ENCODE results near the gene EFNA5. TPM values are rescaled to one million over a fixed set of nuclear protein-coding genes. Genes with fewer than 3 reads are reported as not detected.

Gene EFNA5
- polyA plus RNA-seq, 3 donors, result 0.01 TPM; not detected in 2

DNA sequence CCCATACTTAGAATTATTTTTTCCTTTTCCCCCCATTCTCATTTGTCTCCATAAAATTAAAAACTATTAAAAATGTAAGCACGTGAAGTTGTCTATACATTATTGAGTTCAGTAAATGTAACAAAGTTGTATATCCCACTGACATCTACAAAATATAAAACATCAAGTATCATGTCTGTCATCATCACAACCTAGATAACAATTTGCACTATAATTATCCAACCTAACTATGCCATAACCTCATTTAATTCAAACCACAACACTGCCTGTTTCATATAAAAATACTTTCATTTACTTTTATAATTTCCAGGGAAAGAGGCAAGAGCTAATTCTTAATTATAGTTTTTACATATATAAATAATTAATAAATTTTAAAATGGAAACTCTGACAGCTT lies 9.1 kb downstream of the EFNA5 start:
- Histone ChIP-seq H3K27ac (ENCODE audit: low read depth in 1 of 2, low read length in 2 of 2) (no peak overlapping the region), H3K9me3 (replicated peaks in 1 of 2; ENCODE audit: control insufficient read depth in 1 of 2, insufficient read depth in 1 of 2, low read length in 2 of 2) (no peaks in the 10 kb centered on the region), H3K4me2 (replicated peaks; ENCODE audit: extremely low read depth, low read length, poor library complexity, severe bottlenecking) (no peak overlapping the region), H2AFZ (ENCODE audit: insufficient read depth, low read depth, low read length, poor library complexity, severe bottlenecking) (no peak overlapping the region), H3K79me2 (ENCODE audit: insufficient read depth, low read length) (no peaks in the 10 kb centered on the region), H3K9ac (ENCODE audit: insufficient read depth, low read length, poor library complexity, severe bottlenecking) (no peak overlapping the region), H3K4me3 (replicated peaks in 1 of 3; ENCODE audit: low read depth in 2 of 3, low read length in 3 of 3) (no peak overlapping the region), H3K27me3 (ENCODE audit: control insufficient read depth in 2 of 2, insufficient read depth in 2 of 2, low read length in 2 of 2) (peaks cover 8 to 24% of the 10 kb centered on the region in 2 donors), H3K36me3 (replicated peaks in 1 of 2; ENCODE audit: control insufficient read depth in 1 of 2, insufficient read depth in 2 of 2, low read length in 2 of 2) (no peaks in the 10 kb centered on the region), H3K4me1 (ENCODE audit: control insufficient read depth in 1 of 2, insufficient read depth in 2 of 2, low read length in 2 of 2) (no peaks in the 10 kb centered on the region), H4K20me1 (ENCODE audit: insufficient read depth, low read length) (no peaks in the 10 kb centered on the region)
- Mint-ChIP-seq H3K36me3 (no peaks in the 10 kb centered on the region), H3K27me3 (ENCODE audit: low read depth in 3 of 3) (peaks cover 6 to 20% (median 7%) of the 10 kb centered on the region in 3 donors), H3K4me3 (no peak overlapping the region), H3K27ac (no peak overlapping the region), H3K9me3 (no peaks in the 10 kb centered on the region), H3K4me1 (no peaks in the 10 kb centered on the region)
- no peak for TF ChIP-seq CTCF (IDR thresholded peaks at IDR 0.05)
- intact Hi-C loops (cut with micrococcal nuclease), result no loop called here
- WGBS (ENCODE audit: insufficient coverage), result no CpG with 5 or more reads among the region's 1 CpG
- DNase-seq, result no peak

GRCh38 chr5:107661038-107661649 lies 9.6 kb downstream of the EFNA5 start:
- no peak overlapping the region for H2AFZ ChIP-seq (ENCODE audit: insufficient read depth, low read depth, low read length, poor library complexity, severe bottlenecking)
- H3K27ac Mint-ChIP-seq, result no peak overlapping the region
- WGBS (ENCODE audit: insufficient coverage), result 86% methylated on average over 3 of the region's 7 CpGs

More at GRCh38 chr5:107661038-107661649, 9.6 kb downstream of the EFNA5 start:
- no peak overlapping the region for H3K4me3 Mint-ChIP-seq
- no peaks in the 10 kb centered on the region for H4K20me1 ChIP-seq (ENCODE audit: insufficient read depth, low read length)
- peaks cover 3 to 15% (median 6%) of the 10 kb centered on the region in 3 donors for H3K27me3 Mint-ChIP-seq (ENCODE audit: low read depth in 3 of 3)
- H3K36me3 ChIP-seq (replicated peaks in 1 of 2; ENCODE audit: control insufficient read depth in 1 of 2, insufficient read depth in 2 of 2, low read length in 2 of 2), result no peaks in the 10 kb centered on the region
- no peaks in the 10 kb centered on the region for H3K9me3 Mint-ChIP-seq
- no peak overlapping the region for H3K9ac ChIP-seq (ENCODE audit: insufficient read depth, low read length, poor library complexity, severe bottlenecking)
- peaks cover 8 to 22% of the 10 kb centered on the region in 2 donors for H3K27me3 ChIP-seq (ENCODE audit: control insufficient read depth in 2 of 2, insufficient read depth in 2 of 2, low read length in 2 of 2)
- H3K4me3 ChIP-seq (replicated peaks in 1 of 3; ENCODE audit: low read depth in 2 of 3, low read length in 3 of 3), result no peak overlapping the region
- H3K4me2 ChIP-seq (replicated peaks; ENCODE audit: extremely low read depth, low read length, poor library complexity, severe bottlenecking), result no peak overlapping the region
- no peaks in the 10 kb centered on the region for H3K4me1 Mint-ChIP-seq
- no peak overlapping the region for H3K27ac ChIP-seq (ENCODE audit: low read depth in 1 of 2, low read length in 2 of 2)
- no peak for TF ChIP-seq CTCF (IDR thresholded peaks at IDR 0.05)
- DNase-seq, result no peak
- intact Hi-C loops (cut with micrococcal nuclease), result no loop called here
- H3K79me2 ChIP-seq (ENCODE audit: insufficient read depth, low read length), result no peaks in the 10 kb centered on the region
- H3K9me3 ChIP-seq (replicated peaks in 1 of 2; ENCODE audit: control insufficient read depth in 1 of 2, insufficient read depth in 1 of 2, low read length in 2 of 2), result no peaks in the 10 kb centered on the region
- no peaks in the 10 kb centered on the region for H3K36me3 Mint-ChIP-seq
- H3K4me1 ChIP-seq (ENCODE audit: control insufficient read depth in 1 of 2, insufficient read depth in 2 of 2, low read length in 2 of 2), result no peaks in the 10 kb centered on the region

Measured in CD14-positive monocyte (primary cell).